Measurements from ENCODE around the gene ZYG11A.
A peak's percentile ranks its signal among the peaks of the same experiment; 100 is the strongest.

ZYG11A gene

DNA sequence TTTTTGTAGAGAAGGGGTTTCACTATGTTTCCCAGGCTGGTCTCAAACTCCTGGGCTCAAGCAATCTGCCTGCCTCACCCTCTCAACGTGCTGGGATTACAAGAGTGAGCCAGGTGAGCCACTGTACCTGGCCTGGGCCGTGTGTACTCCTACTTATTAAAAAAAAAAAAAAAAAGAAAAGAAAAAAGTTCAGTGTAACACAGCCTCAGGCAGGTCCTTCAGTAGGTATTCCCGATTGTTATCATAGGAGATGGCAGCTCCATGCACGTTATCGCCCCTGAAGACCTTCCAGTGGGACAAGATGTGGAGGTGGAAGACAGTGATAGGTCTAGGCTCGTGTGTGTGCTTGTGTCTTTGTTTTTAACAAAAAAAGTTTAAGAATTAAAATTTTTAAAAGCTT is 75.6 kb downstream of the ZYG11A start:
- peaks cover 28% of the 10 kb centered on the region for H3K4me1 Mint-ChIP-seq (ENCODE audit: low read depth)
- H3K27me3 Mint-ChIP-seq = no peaks in the 10 kb centered on the region
- H3K4me3 Mint-ChIP-seq = no peak overlapping the region
- no peak overlapping the region for H3K27ac Mint-ChIP-seq
- H3K36me3 Mint-ChIP-seq = no peaks in the 10 kb centered on the region
- no peaks in the 10 kb centered on the region for H3K9me3 Mint-ChIP-seq (ENCODE audit: low read depth)

DNA sequence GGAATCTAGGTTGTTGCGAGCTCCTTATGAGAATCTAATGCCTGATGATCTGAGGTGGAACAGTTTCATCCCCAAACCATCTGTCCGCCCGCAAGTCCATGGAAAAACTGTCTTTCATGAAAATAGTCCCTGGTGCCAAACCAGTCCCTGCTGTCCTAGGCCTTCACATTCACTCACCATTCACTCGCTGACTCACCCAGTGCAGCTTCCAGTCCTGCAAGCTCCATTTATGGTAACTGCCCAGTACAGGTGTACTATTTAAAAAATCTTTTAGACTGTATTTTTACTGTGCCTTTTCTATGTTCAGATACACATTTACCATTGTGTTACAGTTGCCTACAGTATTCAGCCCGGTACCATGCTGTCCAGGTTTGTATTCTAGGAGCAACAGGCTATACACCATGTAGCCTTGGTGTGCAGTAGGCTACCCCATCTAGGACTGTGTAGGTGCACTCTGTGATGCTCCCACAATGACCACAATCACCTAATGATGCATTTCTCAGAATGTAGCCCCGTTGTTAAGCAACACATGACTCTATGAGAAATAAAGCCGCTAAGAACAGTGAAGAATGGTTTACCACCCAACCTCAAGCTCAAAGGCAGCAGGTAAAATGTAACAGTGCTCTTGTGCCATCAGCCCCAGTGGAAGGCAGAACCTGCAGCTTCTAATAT is 76.6 kb downstream of the ZYG11A start:
- Mint-ChIP-seq H3K27me3 (no peaks in the 10 kb centered on the region), H3K4me1 (ENCODE audit: low read depth) (peaks cover 28% of the 10 kb centered on the region), H3K4me3 (no peak overlapping the region), H3K36me3 (no peaks in the 10 kb centered on the region), H3K9me3 (ENCODE audit: low read depth) (no peaks in the 10 kb centered on the region), H3K27ac (peak overlapping the region; percentile 31)

DNA sequence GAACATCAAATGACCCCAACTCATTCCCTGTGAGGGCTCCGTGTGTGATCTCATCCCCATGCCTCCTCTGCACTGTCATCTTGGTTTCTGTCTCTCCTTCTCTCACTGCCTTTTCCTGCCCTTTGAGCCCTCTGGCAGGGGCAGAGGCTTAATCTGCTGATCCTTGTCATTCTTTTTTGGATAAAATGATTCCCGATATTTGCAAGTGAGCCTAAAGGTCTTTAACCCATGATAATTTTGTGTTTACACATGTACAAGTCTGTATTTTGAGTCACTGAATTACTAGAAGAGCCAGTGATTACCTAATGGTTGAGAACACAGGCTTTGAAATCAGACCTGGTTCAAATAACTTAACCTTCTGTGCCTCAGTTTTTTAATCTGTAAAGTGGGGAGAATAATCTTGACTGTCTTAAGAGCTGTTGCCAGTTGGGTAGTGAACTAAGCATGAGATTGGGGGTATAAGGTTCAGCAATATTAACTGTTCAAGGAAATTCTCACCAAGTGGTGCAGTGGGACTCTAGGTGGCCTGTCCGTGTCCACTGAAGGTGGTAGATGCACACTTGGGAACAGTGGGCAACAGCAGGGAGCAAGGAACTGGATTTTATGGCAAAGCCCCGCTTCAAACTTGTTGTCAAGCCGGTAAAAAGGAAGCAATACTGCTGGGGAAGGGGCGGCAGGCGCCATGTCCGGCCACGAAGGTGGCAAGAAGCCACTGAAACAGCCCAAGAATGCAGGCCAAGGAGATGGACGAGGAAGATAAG is 77.3 kb downstream of the ZYG11A start:
- no peaks in the 10 kb centered on the region for H3K36me3 Mint-ChIP-seq
- peak overlapping the region; percentile 56 for H3K4me3 Mint-ChIP-seq
- peak overlapping the region; percentile 77 for H3K27ac Mint-ChIP-seq
- H3K27me3 Mint-ChIP-seq = no peaks in the 10 kb centered on the region
- H3K9me3 Mint-ChIP-seq (ENCODE audit: low read depth) = no peaks in the 10 kb centered on the region
- peaks cover 28% of the 10 kb centered on the region for H3K4me1 Mint-ChIP-seq (ENCODE audit: low read depth)

DNA sequence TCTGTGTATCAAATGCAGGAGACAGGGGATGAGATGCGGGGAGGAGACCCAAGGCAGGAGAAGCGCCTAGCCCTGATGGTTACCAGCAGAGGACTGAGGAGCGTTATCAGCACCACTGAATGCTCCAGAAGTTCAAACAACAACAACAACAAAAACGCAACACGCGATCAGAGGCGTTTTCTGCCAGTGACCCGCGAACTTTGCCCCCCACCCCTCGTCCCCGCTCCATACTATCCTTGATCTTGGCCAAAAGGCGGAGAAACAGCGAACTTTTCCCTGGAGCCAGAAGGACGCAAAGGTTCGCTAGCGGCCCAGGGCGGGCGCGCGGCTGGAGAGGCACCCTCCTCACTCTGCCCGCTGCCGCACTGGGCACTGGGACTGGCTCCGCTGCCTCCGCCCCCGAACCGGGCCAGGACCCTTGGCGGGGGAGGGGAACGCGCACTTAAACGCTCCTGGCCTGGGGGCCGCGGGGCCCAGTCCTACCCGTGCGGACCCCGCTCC is 78.3 kb downstream of the ZYG11A start:
- Mint-ChIP-seq H3K36me3 (no peaks in the 10 kb centered on the region), H3K27me3 (no peaks in the 10 kb centered on the region), H3K9me3 (ENCODE audit: low read depth) (no peaks in the 10 kb centered on the region), H3K27ac (peak overlapping the region; percentile 77), H3K4me3 (peak overlapping the region; percentile 69), H3K4me1 (ENCODE audit: low read depth) (peaks cover 28% of the 10 kb centered on the region)

DNA sequence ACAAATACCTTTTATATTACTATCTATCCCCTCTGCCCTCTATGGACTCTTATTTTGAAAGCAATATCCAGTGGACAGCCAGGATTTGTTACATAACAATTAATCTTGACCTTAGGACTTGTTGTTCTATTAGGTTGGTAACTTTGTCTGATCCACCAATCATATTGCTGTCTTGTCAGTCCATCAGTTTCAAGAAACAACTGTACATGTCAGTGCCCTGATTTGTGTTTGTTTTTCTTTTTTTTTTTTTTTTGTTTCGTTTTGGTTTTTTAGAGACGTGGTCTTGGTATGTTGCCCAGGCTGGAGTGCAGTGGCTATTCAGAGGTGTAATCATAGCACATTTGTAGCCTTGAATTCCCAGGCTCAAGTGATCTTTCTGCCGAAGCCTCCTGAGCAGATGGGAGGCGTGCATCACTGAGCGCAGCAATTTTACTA is 83.0 kb downstream of the ZYG11A start:
- no peaks in the 10 kb centered on the region for H3K27me3 Mint-ChIP-seq
- no peak overlapping the region for H3K4me3 Mint-ChIP-seq
- no peaks in the 10 kb centered on the region for H3K36me3 Mint-ChIP-seq
- H3K4me1 Mint-ChIP-seq (ENCODE audit: low read depth) = peaks cover 26% of the 10 kb centered on the region
- no peaks in the 10 kb centered on the region for H3K9me3 Mint-ChIP-seq (ENCODE audit: low read depth)
- no peak overlapping the region for H3K27ac Mint-ChIP-seq

DNA sequence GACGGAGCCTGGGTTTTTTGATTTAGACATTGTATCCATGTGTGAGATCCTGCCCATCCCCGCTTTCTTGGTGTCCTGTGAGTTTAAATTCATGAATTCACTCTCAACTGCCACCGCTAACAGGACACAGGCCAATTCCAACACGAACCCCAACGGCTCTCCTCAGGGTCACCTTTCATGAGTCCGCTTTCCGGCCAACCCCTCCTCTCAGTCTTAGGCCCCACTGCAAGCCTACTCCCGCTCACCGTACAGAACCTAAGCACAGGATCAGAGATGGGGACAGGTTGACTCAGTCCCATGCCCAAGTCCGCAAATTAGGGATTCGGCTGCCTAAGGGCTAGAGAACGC is 84.3 kb downstream of the ZYG11A start:
- Mint-ChIP-seq H3K4me1 (ENCODE audit: low read depth) (peaks cover 20% of the 10 kb centered on the region), H3K27me3 (no peaks in the 10 kb centered on the region), H3K27ac (no peak overlapping the region), H3K9me3 (ENCODE audit: low read depth) (no peaks in the 10 kb centered on the region), H3K4me3 (peak overlapping the region; percentile 93), H3K36me3 (no peaks in the 10 kb centered on the region)

DNA sequence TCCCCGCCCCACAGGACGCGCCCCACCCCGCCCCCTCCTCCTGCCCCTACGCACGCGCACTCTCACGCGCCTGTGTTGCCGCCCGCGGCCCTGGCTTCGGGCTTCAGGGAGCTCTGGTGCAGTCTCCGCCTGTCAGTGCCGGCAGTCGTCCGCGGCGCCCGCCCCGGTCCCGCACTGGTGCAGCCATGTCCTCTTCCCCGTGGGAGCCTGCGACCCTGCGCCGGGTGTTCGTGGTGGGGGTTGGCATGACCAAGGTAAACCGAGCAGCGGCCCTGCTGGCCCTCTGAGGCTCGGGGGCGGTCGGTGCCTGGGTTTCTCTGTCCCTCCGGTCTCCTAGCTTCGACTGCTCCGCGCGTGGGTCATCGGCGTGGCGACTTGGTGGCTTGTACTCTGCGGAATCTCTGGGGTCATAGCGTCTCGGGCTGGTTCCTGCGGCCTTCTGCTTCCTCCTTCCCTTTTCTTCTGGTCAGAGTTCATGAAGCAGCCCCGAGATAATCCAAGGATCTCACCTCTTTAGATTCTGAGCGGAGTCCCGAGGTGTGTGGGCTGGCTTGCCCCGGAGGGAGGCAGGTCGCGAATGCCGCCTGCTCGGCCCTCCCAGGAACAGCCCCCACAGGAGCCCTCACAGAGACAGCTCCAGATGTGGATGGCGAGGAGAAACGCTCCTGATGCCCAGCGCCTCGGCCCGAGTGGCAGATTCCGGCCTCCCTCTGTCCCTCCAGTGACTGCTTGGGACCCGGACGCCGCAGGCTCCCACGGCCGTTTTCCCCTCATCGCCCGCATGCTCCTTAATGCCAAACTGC is 84.9 kb downstream of the ZYG11A start, which contains the start of gene SCP2:
SCP2 (plus strand) TSS at position 65 of the 803 bp plus-strand sequence; CDS start at position 186, 121 bp downstream.
- H3K27ac Mint-ChIP-seq = peak within 1 kb of the TSS; percentile 36
- H3K4me1 Mint-ChIP-seq (ENCODE audit: low read depth) = peaks cover 18% of the 10 kb centered on the region

DNA sequence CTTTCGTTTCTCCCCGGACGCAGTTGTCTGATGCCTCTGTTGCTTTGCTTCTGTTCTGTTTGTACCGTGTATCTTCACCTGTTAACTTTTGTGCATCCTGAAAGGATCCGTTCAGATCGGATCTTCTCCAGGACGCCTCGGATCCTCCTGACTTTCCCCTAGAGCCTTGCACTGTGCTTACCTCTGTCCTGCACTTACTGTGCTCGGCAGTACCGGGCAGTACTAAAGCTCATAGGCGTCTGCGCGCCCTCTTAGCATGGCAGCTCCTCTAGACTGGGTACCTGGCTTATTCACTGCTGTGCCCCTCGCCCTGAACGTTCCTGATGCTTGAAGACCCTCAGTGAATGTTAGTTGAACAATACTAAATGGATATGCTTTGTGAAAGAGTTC is 85.5 kb downstream of the ZYG11A start:
- peaks cover 15% of the 10 kb centered on the region for H3K4me1 Mint-ChIP-seq (ENCODE audit: low read depth)
- H3K4me3 Mint-ChIP-seq = peak overlapping the region; percentile 93
- peak overlapping the region; percentile 36 for H3K27ac Mint-ChIP-seq
- H3K27me3 Mint-ChIP-seq = no peaks in the 10 kb centered on the region
- no peaks in the 10 kb centered on the region for H3K9me3 Mint-ChIP-seq (ENCODE audit: low read depth)
- no peaks in the 10 kb centered on the region for H3K36me3 Mint-ChIP-seq

More for the DNA sequence above, 84.9 kb downstream of the ZYG11A start, which contains the start of gene SCP2:
- Mint-ChIP-seq H3K27me3 (no peaks in the 10 kb centered on the region), H3K4me3 (peak within 1 kb of the TSS; percentile 93), H3K9me3 (ENCODE audit: low read depth) (no peaks in the 10 kb centered on the region), H3K36me3 (no peaks in the 10 kb centered on the region)

DNA sequence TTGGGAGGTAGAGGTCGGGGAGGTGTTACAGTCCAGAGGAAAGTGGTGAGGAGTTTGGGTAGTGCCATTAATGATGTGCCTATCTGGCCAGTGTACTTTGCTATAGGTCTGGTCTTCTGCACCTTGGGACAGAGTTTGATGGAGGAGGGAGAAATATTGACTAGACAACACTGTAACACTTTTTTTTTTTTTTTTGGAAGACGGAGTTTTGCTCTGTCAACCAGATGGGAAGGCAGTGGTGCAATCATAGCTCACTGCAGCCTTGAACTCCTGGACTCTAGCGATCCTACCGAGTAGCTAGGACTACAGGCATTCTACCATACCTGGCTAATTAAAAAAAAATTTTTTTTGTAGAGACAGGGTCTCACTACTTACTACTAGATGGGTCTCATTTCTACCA is 86.5 kb downstream of the ZYG11A start:
- Mint-ChIP-seq H3K4me1 (ENCODE audit: low read depth) (peaks cover 15% of the 10 kb centered on the region), H3K4me3 (no peak overlapping the region)

DNA sequence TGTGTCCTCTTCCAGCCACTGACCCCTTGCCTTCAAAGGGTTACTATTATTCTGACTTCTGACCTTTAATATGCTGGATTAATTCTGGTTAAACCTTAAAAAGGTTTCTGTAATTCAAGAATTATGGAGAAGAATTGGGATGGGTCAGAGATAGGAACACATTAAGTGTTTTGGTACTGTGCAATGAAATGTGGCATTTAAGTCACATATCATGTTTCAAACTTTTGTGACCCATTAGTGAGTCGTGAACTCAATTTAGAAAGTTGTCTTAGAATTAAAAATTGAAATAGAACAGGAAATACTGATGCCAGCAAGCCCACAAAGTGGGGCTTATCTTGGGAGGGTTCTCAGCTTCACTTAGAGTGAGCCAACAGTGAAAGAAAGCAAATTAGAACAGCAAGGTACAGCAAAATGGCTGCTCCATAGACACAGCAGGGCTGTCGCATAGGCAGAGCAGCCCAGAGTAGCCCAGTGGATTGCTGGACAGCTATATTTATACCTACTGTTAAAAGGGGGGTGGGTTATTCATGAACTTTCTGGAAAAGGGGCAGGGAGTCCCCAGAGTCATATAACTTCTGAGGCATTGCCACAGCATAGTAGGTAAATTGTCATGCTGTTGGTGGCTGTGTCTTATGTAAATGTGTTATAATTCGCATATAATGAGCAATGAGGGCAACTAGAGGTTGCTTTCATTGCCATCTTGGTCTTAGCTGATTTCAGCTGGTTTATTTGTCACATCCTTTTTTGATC is 95.0 kb downstream of the ZYG11A start:
- no peaks in the 10 kb centered on the region for H3K36me3 Mint-ChIP-seq
- no peak overlapping the region for H3K4me3 Mint-ChIP-seq
- H3K9me3 Mint-ChIP-seq (ENCODE audit: low read depth) = no peaks in the 10 kb centered on the region
- peaks cover 7% of the 10 kb centered on the region for H3K4me1 Mint-ChIP-seq (ENCODE audit: low read depth)
- no peak overlapping the region for H3K27ac Mint-ChIP-seq
- no peaks in the 10 kb centered on the region for H3K27me3 Mint-ChIP-seq

More for the DNA sequence above, 86.5 kb downstream of the ZYG11A start:
- Mint-ChIP-seq H3K9me3 (ENCODE audit: low read depth) (no peaks in the 10 kb centered on the region), H3K27me3 (no peaks in the 10 kb centered on the region), H3K36me3 (no peaks in the 10 kb centered on the region), H3K27ac (no peak overlapping the region)

DNA sequence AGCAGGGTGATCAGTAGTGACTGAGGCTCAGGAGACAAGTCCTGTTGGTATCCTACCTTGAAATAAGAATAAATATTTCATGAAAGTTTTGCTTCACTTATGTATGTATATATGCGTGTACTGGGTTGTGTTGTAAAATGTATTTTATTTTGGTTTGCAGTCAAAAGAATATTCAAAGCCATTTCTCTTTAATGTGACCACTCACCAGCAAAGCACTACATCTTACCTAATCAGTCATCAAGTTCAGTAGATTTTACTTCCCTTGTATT is 95.6 kb downstream of the ZYG11A start:
- H3K4me1 Mint-ChIP-seq (ENCODE audit: low read depth) = peaks cover 7% of the 10 kb centered on the region
- H3K36me3 Mint-ChIP-seq = no peaks in the 10 kb centered on the region
- H3K4me3 Mint-ChIP-seq = no peak overlapping the region
- H3K9me3 Mint-ChIP-seq (ENCODE audit: low read depth) = no peaks in the 10 kb centered on the region
- no peak overlapping the region for H3K27ac Mint-ChIP-seq
- H3K27me3 Mint-ChIP-seq = no peaks in the 10 kb centered on the region

DNA sequence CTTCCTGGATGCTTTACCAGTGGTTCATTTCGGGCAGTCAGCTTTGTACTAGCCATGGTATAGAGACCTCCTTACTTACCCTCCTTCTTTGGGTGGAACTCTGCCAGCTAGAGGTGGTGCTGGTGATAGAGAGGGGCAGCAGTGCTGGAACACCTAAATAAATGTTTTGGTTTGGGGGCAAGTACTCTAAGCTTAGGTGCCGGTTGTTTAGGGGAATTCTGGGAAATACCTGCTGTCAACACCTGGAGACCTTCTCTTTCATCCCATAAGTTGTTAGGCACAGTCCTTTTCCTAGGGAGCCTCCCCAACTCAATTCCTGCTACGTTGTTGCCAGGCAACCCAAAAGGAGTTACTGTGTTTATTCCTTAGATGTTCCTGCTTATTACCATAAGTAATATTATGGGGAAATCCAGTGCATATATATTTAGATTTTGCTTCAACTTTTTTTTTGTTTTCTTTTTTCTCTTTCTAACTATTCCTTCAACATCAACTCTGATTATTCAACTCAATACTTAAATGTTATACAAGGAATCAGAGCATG is 101.4 kb downstream of the ZYG11A start:
- H3K27me3 Mint-ChIP-seq = no peaks in the 10 kb centered on the region
- H3K9me3 Mint-ChIP-seq (ENCODE audit: low read depth) = no peaks in the 10 kb centered on the region
- H3K4me3 Mint-ChIP-seq = no peak overlapping the region
- no peak overlapping the region for H3K27ac Mint-ChIP-seq
- peaks cover 7% of the 10 kb centered on the region for H3K36me3 Mint-ChIP-seq
- no peaks in the 10 kb centered on the region for H3K4me1 Mint-ChIP-seq (ENCODE audit: low read depth)

DNA sequence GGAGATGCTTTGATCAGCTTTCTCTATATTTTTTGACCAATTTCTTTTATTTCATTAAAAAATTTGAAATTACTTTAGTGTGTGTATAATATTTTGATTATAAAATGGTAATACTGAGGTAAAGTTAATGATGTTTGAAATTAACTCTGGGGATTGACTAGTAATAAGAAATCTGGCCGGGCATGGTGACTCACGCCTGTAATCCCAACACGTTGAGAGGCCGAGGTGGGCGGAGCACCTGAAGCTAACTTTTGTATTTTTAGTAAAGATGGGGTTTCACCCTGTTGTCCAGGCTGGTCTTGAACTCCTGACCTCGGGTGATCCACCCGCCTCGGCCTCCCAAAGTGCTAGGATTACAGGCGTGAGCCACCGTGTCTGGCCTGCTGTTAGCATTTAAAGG is 102.0 kb downstream of the ZYG11A start:
- H3K27me3 Mint-ChIP-seq = no peaks in the 10 kb centered on the region
- no peaks in the 10 kb centered on the region for H3K4me1 Mint-ChIP-seq (ENCODE audit: low read depth)
- H3K4me3 Mint-ChIP-seq = no peak overlapping the region
- no peaks in the 10 kb centered on the region for H3K9me3 Mint-ChIP-seq (ENCODE audit: low read depth)
- H3K36me3 Mint-ChIP-seq = peaks cover 11% of the 10 kb centered on the region
- H3K27ac Mint-ChIP-seq = no peak overlapping the region
